Measurements from ENCODE around the gene WFIKKN2. TPM values are rescaled to one million over a fixed set of nuclear protein-coding genes. Genes with fewer than 3 reads are reported as not detected.
A peak's percentile ranks its signal among the peaks of the same experiment; 100 is the strongest.

WFIKKN2 gene
- polyA plus RNA-seq, 1 donor: 0.13 TPM

DNA sequence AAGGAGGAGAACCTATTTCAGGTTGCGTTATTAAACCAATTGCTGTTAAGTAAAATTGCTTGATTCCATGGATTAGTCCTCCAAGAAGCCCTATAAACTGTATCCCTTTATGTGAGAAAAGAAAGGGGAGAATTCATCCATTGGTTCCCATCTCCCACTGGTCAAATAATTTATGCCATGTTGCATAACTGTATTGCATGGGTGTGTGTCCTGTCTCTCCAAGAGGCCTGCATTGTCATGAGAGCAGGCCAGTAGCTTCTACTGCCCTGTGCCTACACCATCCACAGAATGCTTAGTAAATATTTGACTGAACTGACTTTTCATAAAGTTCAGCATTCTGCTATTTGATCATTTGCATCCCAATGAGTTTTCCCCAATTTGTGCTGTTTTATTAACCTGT is 42.5 kb downstream of the WFIKKN2 start:
- WGBS (ENCODE audit: insufficient coverage, low lambda C conversion rate): no CpG with 5 or more reads among the region's 1 CpG
- no peak overlapping the region for H3K4me3 ChIP-seq (ENCODE audit: low read length)
- no peaks in the 10 kb centered on the region for H3K9me3 ChIP-seq (ENCODE audit: control insufficient read depth, low read depth, low read length)
- H3K36me3 ChIP-seq (ENCODE audit: control insufficient read depth, insufficient read depth, low read length): no peaks in the 10 kb centered on the region
- H3K4me1 ChIP-seq (ENCODE audit: control insufficient read depth, insufficient read depth, low read length): no peaks in the 10 kb centered on the region
- no peak for DNase-seq
- H3K27me3 ChIP-seq (ENCODE audit: control insufficient read depth, insufficient read depth, low read length): no peaks in the 10 kb centered on the region
- H3K27ac ChIP-seq (ENCODE audit: low read length): no peak overlapping the region

DNA sequence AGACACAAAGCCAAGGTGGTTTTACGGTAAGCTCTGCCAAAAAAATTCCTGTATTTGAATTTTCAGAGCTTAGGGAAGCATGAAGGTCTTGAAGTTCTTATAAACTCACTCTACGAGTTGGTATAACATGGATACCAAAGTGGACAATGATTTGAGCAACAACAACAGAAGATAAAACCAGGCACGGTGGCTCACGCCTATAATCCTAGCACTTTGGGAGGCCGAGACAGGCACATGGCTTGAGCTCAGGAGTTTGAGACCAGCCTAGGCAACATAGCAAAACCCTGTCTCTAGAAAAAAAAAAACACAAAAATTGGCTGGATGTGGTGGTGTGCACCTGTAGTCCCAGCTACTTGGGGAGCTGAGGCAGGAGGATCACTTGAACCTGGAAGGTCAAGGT is 43.7 kb downstream of the WFIKKN2 start:
- no peaks in the 10 kb centered on the region for H3K9me3 ChIP-seq (ENCODE audit: control insufficient read depth, low read depth, low read length)
- no peaks in the 10 kb centered on the region for H3K36me3 ChIP-seq (ENCODE audit: control insufficient read depth, insufficient read depth, low read length)
- no peaks in the 10 kb centered on the region for H3K27me3 ChIP-seq (ENCODE audit: control insufficient read depth, insufficient read depth, low read length)
- 80% methylated on average over 1 of the region's 5 CpGs for WGBS (ENCODE audit: insufficient coverage, low lambda C conversion rate)
- H3K4me3 ChIP-seq (ENCODE audit: low read length): no peak overlapping the region
- peaks cover 8% of the 10 kb centered on the region for H3K4me1 ChIP-seq (ENCODE audit: control insufficient read depth, insufficient read depth, low read length)
- no peak overlapping the region for H3K27ac ChIP-seq (ENCODE audit: low read length)
- no peak for DNase-seq

- Histone ChIP-seq H3K27me3 (ENCODE audit: control insufficient read depth, insufficient read depth, low read length) (no peaks in the 10 kb centered on the region), H3K4me1 (ENCODE audit: control insufficient read depth, insufficient read depth, low read length) (peaks cover 22% of the 10 kb centered on the region), H3K36me3 (ENCODE audit: control insufficient read depth, insufficient read depth, low read length) (no peaks in the 10 kb centered on the region), H3K4me3 (ENCODE audit: low read length) (no peak overlapping the region), H3K9me3 (ENCODE audit: control insufficient read depth, low read depth, low read length) (no peaks in the 10 kb centered on the region), H3K27ac (ENCODE audit: low read length) (no peak overlapping the region)
- no peak for DNase-seq
- no CpG with 5 or more reads among the region's 2 CpGs for WGBS (ENCODE audit: insufficient coverage, low lambda C conversion rate)
Observed at GRCh38 chr17:50881182-50881581, 45.8 kb downstream of the WFIKKN2 start.

GRCh38 chr17:50882851-50883250 is 47.5 kb downstream of the WFIKKN2 start:
- H3K9me3 ChIP-seq (ENCODE audit: control insufficient read depth, low read depth, low read length): no peaks in the 10 kb centered on the region
- peak overlapping the region; percentile 1 for H3K27ac ChIP-seq (ENCODE audit: low read length)
- no peaks in the 10 kb centered on the region for H3K36me3 ChIP-seq (ENCODE audit: control insufficient read depth, insufficient read depth, low read length)
- H3K4me1 ChIP-seq (ENCODE audit: control insufficient read depth, insufficient read depth, low read length): peaks cover 38% of the 10 kb centered on the region
- no peak for DNase-seq
- H3K4me3 ChIP-seq (ENCODE audit: low read length): no peak overlapping the region
- no peaks in the 10 kb centered on the region for H3K27me3 ChIP-seq (ENCODE audit: control insufficient read depth, insufficient read depth, low read length)
- no CpG with 5 or more reads among the region's 7 CpGs for WGBS (ENCODE audit: insufficient coverage, low lambda C conversion rate)

GRCh38 chr17:50883850-50884438 is 48.6 kb downstream of the WFIKKN2 start:
- no peaks in the 10 kb centered on the region for H3K27me3 ChIP-seq (ENCODE audit: control insufficient read depth, insufficient read depth, low read length)
- H3K9me3 ChIP-seq (ENCODE audit: control insufficient read depth, low read depth, low read length): no peaks in the 10 kb centered on the region
- peaks cover 42% of the 10 kb centered on the region for H3K4me1 ChIP-seq (ENCODE audit: control insufficient read depth, insufficient read depth, low read length)
- peak; percentile 38 to 64 for DNase-seq
- WGBS (ENCODE audit: insufficient coverage, low lambda C conversion rate): no CpG with 5 or more reads among the region's 5 CpGs
- H3K4me3 ChIP-seq (ENCODE audit: low read length): no peak overlapping the region
- H3K27ac ChIP-seq (ENCODE audit: low read length): peak overlapping the region; percentile 93
- H3K36me3 ChIP-seq (ENCODE audit: control insufficient read depth, insufficient read depth, low read length): no peaks in the 10 kb centered on the region

DNA sequence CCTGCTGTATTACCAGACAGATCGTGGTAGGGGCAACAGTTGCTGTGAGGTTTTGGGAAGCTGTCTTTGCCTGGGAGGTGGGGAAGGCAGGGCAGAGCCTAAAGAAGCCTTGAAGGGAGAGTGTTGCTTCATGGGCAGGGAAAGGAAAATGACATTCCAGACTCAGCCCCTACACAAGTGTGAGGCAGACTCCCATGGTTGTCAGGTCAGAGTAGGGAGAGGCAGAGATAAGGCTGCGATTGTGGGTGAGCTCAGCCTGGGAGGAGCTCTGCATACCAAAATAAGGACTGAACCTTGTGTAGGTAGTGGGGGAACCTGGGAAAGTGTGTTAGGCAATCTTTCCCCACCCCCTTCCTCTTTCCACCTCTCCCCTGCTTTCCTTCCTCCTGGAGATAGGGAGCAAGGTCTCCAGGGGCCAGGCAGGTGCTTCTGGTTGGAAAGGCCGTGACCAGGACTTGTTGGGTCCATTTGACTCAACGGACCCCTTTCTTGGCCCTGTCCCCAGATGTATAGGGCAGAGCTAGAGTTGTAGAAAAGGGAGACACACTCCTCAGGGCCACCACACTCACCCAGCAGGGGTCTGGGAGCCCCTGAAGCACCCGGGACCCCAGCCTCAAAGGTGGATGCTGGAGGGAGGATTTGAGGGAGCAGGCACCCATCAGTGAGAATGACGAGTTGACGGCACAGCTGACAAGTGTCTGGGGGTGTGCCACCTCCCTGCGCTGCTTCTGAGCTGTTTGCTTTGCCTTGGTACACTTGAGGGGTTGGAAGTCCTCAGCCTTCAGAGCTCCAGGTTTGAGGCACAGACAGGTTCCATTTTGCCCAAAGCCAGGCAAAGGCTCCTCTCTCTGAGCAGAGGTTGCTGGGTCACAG is 49.3 kb downstream of the WFIKKN2 start:
- peak; percentile 95 to 98 for DNase-seq
- Histone ChIP-seq H3K9me3 (ENCODE audit: control insufficient read depth, low read depth, low read length) (no peaks in the 10 kb centered on the region), H3K27ac (ENCODE audit: low read length) (peak overlapping the region; percentile 93), H3K4me1 (ENCODE audit: control insufficient read depth, insufficient read depth, low read length) (peaks cover 47% of the 10 kb centered on the region), H3K27me3 (ENCODE audit: control insufficient read depth, insufficient read depth, low read length) (no peaks in the 10 kb centered on the region), H3K4me3 (ENCODE audit: low read length) (no peak overlapping the region), H3K36me3 (ENCODE audit: control insufficient read depth, insufficient read depth, low read length) (no peaks in the 10 kb centered on the region)
- WGBS (ENCODE audit: insufficient coverage, low lambda C conversion rate): no CpG with 5 or more reads among the region's 8 CpGs

- DNase-seq: no peak
- H3K27ac ChIP-seq (ENCODE audit: low read length): peak overlapping the region; percentile 50
- no peak overlapping the region for H3K4me3 ChIP-seq (ENCODE audit: low read length)
- no peaks in the 10 kb centered on the region for H3K9me3 ChIP-seq (ENCODE audit: control insufficient read depth, low read depth, low read length)
- peaks cover 67% of the 10 kb centered on the region for H3K4me1 ChIP-seq (ENCODE audit: control insufficient read depth, insufficient read depth, low read length)
- H3K36me3 ChIP-seq (ENCODE audit: control insufficient read depth, insufficient read depth, low read length): no peaks in the 10 kb centered on the region
- no CpG with 5 or more reads among the region's 5 CpGs for WGBS (ENCODE audit: insufficient coverage, low lambda C conversion rate)
- H3K27me3 ChIP-seq (ENCODE audit: control insufficient read depth, insufficient read depth, low read length): no peaks in the 10 kb centered on the region
Observed at GRCh38 chr17:50887705-50888245, 52.4 kb downstream of the WFIKKN2 start.

GRCh38 chr17:50889528-50890118 is 54.2 kb downstream of the WFIKKN2 start:
- Histone ChIP-seq H3K36me3 (ENCODE audit: control insufficient read depth, insufficient read depth, low read length) (no peaks in the 10 kb centered on the region), H3K4me1 (ENCODE audit: control insufficient read depth, insufficient read depth, low read length) (peaks cover 63% of the 10 kb centered on the region), H3K27ac (ENCODE audit: low read length) (peak overlapping the region; percentile 58), H3K9me3 (ENCODE audit: control insufficient read depth, low read depth, low read length) (no peaks in the 10 kb centered on the region), H3K27me3 (ENCODE audit: control insufficient read depth, insufficient read depth, low read length) (no peaks in the 10 kb centered on the region), H3K4me3 (ENCODE audit: low read length) (no peak overlapping the region)
- peak; percentile 60 to 80 for DNase-seq
- no CpG with 5 or more reads among the region's 3 CpGs for WGBS (ENCODE audit: insufficient coverage, low lambda C conversion rate)

DNA sequence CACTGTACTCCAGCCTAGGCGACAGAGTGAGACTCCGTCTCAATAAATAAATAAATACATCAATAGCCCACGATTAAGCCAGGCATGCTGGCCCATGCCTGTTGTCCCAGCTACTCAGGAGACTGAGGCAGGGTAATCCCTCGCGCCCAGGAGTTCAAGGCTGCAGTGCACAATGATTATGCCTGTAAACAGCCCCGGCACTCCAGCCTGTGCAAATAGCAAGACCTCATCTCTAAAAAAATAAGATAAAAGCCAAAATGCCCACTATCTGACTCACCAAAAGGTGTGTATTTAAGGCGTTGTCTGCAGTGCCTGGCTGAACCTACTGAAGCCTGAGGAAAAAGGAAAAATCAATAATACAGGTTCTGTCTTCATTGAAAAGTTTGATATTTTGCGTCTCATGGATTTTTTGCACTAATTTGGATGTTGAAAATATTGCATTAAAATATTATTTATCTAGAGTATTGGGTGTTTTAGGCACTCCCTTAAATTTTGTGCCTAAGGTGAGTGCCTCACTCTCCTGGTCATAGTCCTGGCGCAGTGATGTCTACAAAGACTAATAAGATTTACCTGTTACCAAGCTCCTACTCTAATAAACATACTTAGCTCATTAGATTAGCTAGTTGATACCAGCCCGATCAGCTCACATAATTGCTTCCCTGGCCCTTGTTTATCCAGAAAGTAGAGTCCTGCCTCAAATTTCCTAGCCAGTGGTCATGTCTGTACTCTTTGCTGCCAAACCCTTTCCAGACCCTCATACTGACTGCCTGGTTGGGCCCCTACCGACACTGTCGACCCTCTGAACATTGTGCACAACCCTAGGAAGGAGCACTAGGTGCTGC is 55.5 kb downstream of the WFIKKN2 start:
- H3K27me3 ChIP-seq (ENCODE audit: control insufficient read depth, insufficient read depth, low read length): no peaks in the 10 kb centered on the region
- H3K27ac ChIP-seq (ENCODE audit: low read length): no peak overlapping the region
- no peak overlapping the region for H3K4me3 ChIP-seq (ENCODE audit: low read length)
- 80% methylated on average over 1 of the region's 12 CpGs for WGBS (ENCODE audit: insufficient coverage, low lambda C conversion rate)
- peaks cover 53% of the 10 kb centered on the region for H3K4me1 ChIP-seq (ENCODE audit: control insufficient read depth, insufficient read depth, low read length)
- no peaks in the 10 kb centered on the region for H3K9me3 ChIP-seq (ENCODE audit: control insufficient read depth, low read depth, low read length)
- DNase-seq: peak in 1 of 2 donors; percentile 46
- no peaks in the 10 kb centered on the region for H3K36me3 ChIP-seq (ENCODE audit: control insufficient read depth, insufficient read depth, low read length)

GRCh38 chr17:50891577-50891989 is 56.2 kb downstream of the WFIKKN2 start:
- no CpG with 5 or more reads among the region's 4 CpGs for WGBS (ENCODE audit: insufficient coverage, low lambda C conversion rate)
- Histone ChIP-seq H3K4me3 (ENCODE audit: low read length) (no peak overlapping the region), H3K27me3 (ENCODE audit: control insufficient read depth, insufficient read depth, low read length) (no peaks in the 10 kb centered on the region), H3K36me3 (ENCODE audit: control insufficient read depth, insufficient read depth, low read length) (no peaks in the 10 kb centered on the region), H3K4me1 (ENCODE audit: control insufficient read depth, insufficient read depth, low read length) (peaks cover 49% of the 10 kb centered on the region), H3K27ac (ENCODE audit: low read length) (no peak overlapping the region), H3K9me3 (ENCODE audit: control insufficient read depth, low read depth, low read length) (no peaks in the 10 kb centered on the region)
- DNase-seq: no peak

Data from large intestine (tissue), 3 donors.